Caco-2 (cell line): ENCODE results near the gene OR2AT4. TPM values are rescaled to one million over a fixed set of nuclear protein-coding genes. Genes with fewer than 3 reads are reported as not detected.

ENCODE experiments used
- BruUV-seq: library from RNA; stranded (reverse); fragments of 400-500 nt; replicated peaks from 2 replicates; lab custom pipeline; 2021; lab: Mats Ljungman, UMichigan
- CTCF ChIA-PET: fragments of 300-600 bp; sonication (Branson Sonifier 250); formaldehyde crosslinking; loops from one replicate; lab custom pipeline; 2022; ENCODE audit warnings: antibody characterized with exemption; lab: Charles Lee
- POLR2A ChIA-PET: fragments of 300-600 bp; sonication (Branson Sonifier 250); formaldehyde crosslinking; loops from one replicate; lab custom pipeline; 2022; ENCODE audit warnings: antibody characterized with exemption; lab: Charles Lee
- DNase-seq, 2 experiments: peaks; one replicate each; pipeline versions ENCODE4 v3.0.0 to v3.0.0-alpha.2; 2020 to 2022
- H3K27me3 ChIP-seq: replicated peaks from 2 replicates; pipeline ENCODE4 v1.6.0; 2011; ENCODE audit warnings: low read length; ENCODE audit not compliant: control insufficient read depth, insufficient read depth
- H3K36me3 ChIP-seq: 2 replicates; pipeline ENCODE4 v1.5.1; 2011; ENCODE audit warnings: low read length; ENCODE audit not compliant: control insufficient read depth, insufficient read depth
- H3K4me1 ChIP-seq: fragments of 250-450 bp; sonication (Bioruptor Pico); 2 replicates; pipeline ENCODE4 v1.5.1; 2020; ENCODE audit warnings: mild to moderate bottlenecking
- H3K4me3 ChIP-seq: 2 replicates; pipeline ENCODE4 v1.5.1; 2011; ENCODE audit warnings: low read depth, mild to moderate bottlenecking, control low read depth, low read length
- H3K9me3 ChIP-seq: fragments of 250-450 bp; sonication (Bioruptor Pico); 2 replicates; pipeline ENCODE4 v1.5.1; 2020; ENCODE audit warnings: mild to moderate bottlenecking, moderate library complexity
- H3K27ac Mint-ChIP-seq: one replicate; pipeline ENCODE4 v1.8.0; 2022; ENCODE audit warnings: mixed read lengths; ENCODE audit not compliant: unreplicated experiment
- H3K27me3 Mint-ChIP-seq: one replicate; pipeline ENCODE4 v1.8.0; 2022; ENCODE audit warnings: mixed read lengths; ENCODE audit not compliant: insufficient read depth, unreplicated experiment
- H3K36me3 Mint-ChIP-seq: one replicate; pipeline ENCODE4 v1.8.0; 2022; ENCODE audit warnings: mild to moderate bottlenecking, mixed read lengths; ENCODE audit not compliant: insufficient read depth, unreplicated experiment
- H3K4me1 Mint-ChIP-seq: one replicate; pipeline ENCODE4 v1.8.0; 2022; ENCODE audit warnings: low read depth, mixed read lengths; ENCODE audit not compliant: unreplicated experiment
- H3K4me3 Mint-ChIP-seq: one replicate; pipeline ENCODE4 v1.8.0; 2022; ENCODE audit warnings: mild to moderate bottlenecking, moderate library complexity, mixed read lengths; ENCODE audit not compliant: unreplicated experiment
- H3K9me3 Mint-ChIP-seq: one replicate; pipeline ENCODE4 v1.8.0; 2022; ENCODE audit warnings: mixed read lengths; ENCODE audit not compliant: unreplicated experiment
- intact Hi-C: fragments of 100-400 bp; cut with micrococcal nuclease; formaldehyde crosslinking; loops from one replicate; pipeline ENCODE4 v1.10.0; 2022; ENCODE audit not compliant: unreplicated experiment
- total RNA-seq: library from RNA; stranded (reverse); gene quantifications from 2 replicates; pipeline ENCODE4 v1.2.3, GENCODE V29; 2022
- TF ChIP-seq, protein P1 (sequence below), 2 experiments: fragments of 200-600 bp in 1 of 2; IDR thresholded peaks; 1 replicate in 1 of 2; 2 replicates in 1 of 2; pipeline versions ENCODE4 v1.5.1 to v1.8.0; 2011 to 2022; ENCODE audit warnings: antibody characterized with exemption in 1 of 2, control low read depth in 1 of 2, inconsistent platforms in 1 of 2, low read depth in 1 of 2, low read length in 1 of 2, mild to moderate bottlenecking in 1 of 2, moderate library complexity in 1 of 2; ENCODE audit not compliant: insufficient read depth in 1 of 2, severe bottlenecking in 1 of 2, unreplicated experiment in 1 of 2

The OR2AT4 gene
- total RNA-seq, 1 experiment from 2014 or later: not detected

DNA sequence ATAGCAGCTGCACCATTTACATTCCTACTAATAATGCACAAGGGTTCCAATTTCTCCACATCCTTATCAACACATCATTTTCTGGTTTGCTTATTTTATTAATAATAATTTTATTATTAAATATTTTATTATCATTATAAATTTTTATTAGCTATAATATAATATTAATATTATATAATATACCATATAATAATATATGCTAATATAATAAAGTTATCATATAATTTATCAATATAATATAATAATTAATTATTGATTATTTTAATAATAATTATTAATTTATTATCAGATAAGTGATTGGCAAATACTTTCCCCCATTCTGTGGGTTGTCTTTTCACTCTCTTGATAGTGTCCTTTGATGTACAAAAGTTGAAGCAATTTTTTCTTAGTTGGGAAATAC is 27.7 kb downstream of the OR2AT4 start:
- H3K36me3 Mint-ChIP-seq: no peaks in the 10 kb centered on the region
- ChIA-PET CTCF (no interaction called here), POLR2A (interaction anchor here (0.6 kb wide), 1 partner anchor 296 kb away, joined by 10 read pairs; no protein-coding TSS in a partner anchor)
- H3K27me3 Mint-ChIP-seq: peaks cover 17% of the 10 kb centered on the region
- no peak overlapping the region for H3K4me3 Mint-ChIP-seq
- H3K4me1 Mint-ChIP-seq: no peaks in the 10 kb centered on the region
- H3K36me3 ChIP-seq: no peaks in the 10 kb centered on the region
- peaks cover 1% of the 10 kb centered on the region; the same call in 1 of the 2 replicates for H3K27me3 ChIP-seq
- H3K4me1 ChIP-seq: no peaks in the 10 kb centered on the region
- H3K9me3 ChIP-seq: no peaks in the 10 kb centered on the region; the same call in 1 of the 2 replicates
- TF ChIP-seq, protein P1, sequence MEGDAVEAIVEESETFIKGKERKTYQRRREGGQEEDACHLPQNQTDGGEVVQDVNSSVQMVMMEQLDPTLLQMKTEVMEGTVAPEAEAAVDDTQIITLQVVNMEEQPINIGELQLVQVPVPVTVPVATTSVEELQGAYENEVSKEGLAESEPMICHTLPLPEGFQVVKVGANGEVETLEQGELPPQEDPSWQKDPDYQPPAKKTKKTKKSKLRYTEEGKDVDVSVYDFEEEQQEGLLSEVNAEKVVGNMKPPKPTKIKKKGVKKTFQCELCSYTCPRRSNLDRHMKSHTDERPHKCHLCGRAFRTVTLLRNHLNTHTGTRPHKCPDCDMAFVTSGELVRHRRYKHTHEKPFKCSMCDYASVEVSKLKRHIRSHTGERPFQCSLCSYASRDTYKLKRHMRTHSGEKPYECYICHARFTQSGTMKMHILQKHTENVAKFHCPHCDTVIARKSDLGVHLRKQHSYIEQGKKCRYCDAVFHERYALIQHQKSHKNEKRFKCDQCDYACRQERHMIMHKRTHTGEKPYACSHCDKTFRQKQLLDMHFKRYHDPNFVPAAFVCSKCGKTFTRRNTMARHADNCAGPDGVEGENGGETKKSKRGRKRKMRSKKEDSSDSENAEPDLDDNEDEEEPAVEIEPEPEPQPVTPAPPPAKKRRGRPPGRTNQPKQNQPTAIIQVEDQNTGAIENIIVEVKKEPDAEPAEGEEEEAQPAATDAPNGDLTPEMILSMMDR (IDR thresholded peaks at IDR 0.05; ENCODE audit: insufficient read depth in 1 of 2, low read depth in 1 of 2, low read length in 1 of 2, severe bottlenecking in 1 of 2, unreplicated experiment in 1 of 2): no peak
- no peaks in the 10 kb centered on the region for H3K9me3 Mint-ChIP-seq
- intact Hi-C loops: no loop called here
- DNase-seq: no peak
- no peak overlapping the region for H3K27ac Mint-ChIP-seq
- H3K4me3 ChIP-seq: no peak overlapping the region
- no TSS peak for BruUV-seq

DNA sequence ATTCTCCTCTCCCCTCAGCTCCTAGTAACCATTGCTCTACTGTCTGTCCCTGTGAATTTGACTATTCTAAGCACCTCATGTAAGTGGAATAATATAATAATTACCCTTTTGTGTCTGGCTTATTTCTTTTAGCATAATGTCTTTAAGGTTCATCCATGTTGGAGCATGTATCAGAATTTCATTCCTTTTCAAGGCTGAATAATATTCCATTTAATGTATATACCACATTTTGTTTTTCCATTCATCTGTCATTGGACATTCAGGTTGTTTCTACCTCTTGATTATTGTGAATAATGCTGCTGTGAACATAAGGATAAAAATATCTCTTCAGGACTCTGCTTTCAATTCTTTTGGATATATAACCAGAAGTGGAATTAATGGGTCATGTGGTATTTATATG is 28.1 kb downstream of the OR2AT4 start:
- CTCF ChIA-PET: no interaction called here
- POLR2A ChIA-PET: no interaction called here

DNA sequence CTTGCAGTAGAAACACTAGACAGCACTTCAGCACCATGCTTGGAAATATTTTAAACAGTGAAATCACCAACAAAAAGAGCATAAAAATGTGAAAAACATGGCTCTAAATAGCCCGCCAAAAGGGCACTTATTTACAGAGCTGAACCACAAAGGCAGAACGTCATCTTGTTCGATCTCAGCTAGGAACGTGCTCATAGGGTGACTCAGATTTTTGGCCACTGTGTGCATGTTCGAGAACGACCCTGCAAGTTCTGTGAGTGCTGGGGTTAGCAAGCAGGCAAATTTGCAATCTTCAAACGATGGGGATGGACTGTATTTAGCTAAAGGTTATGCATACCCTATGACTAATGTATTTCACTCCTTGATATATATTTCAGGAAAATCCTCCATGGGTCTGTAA is 30.6 kb downstream of the OR2AT4 start:
- POLR2A ChIA-PET: no interaction called here
- intact Hi-C loops: no loop called here

More for the DNA sequence above, 28.1 kb downstream of the OR2AT4 start:
- peaks cover 1% of the 10 kb centered on the region; the same call in 1 of the 2 replicates for H3K27me3 ChIP-seq
- Mint-ChIP-seq H3K4me3 (no peak overlapping the region), H3K4me1 (no peaks in the 10 kb centered on the region), H3K36me3 (no peaks in the 10 kb centered on the region), H3K9me3 (no peaks in the 10 kb centered on the region), H3K27ac (no peak overlapping the region), H3K27me3 (peaks cover 17% of the 10 kb centered on the region)
- DNase-seq: no peak
- no peaks in the 10 kb centered on the region; the same call in 1 of the 2 replicates for H3K9me3 ChIP-seq
- no TSS peak for BruUV-seq
- no peaks in the 10 kb centered on the region for H3K4me1 ChIP-seq
- no peaks in the 10 kb centered on the region for H3K36me3 ChIP-seq
- intact Hi-C loops: no loop called here
- no peak overlapping the region for H3K4me3 ChIP-seq
- TF ChIP-seq, protein P1 (IDR thresholded peaks at IDR 0.05; ENCODE audit: insufficient read depth in 1 of 2, low read depth in 1 of 2, low read length in 1 of 2, severe bottlenecking in 1 of 2, unreplicated experiment in 1 of 2): no peak

More for the DNA sequence above, 30.6 kb downstream of the OR2AT4 start:
- Mint-ChIP-seq H3K27me3 (peaks cover 7% of the 10 kb centered on the region), H3K4me1 (no peaks in the 10 kb centered on the region), H3K27ac (no peak overlapping the region), H3K9me3 (no peaks in the 10 kb centered on the region), H3K36me3 (no peaks in the 10 kb centered on the region), H3K4me3 (no peak overlapping the region)
- H3K36me3 ChIP-seq: no peaks in the 10 kb centered on the region
- no peaks in the 10 kb centered on the region for H3K4me1 ChIP-seq
- CTCF ChIA-PET: interaction anchor here (0.6 kb wide), 1 partner anchor 1011 kb away, joined by 3 read pairs; no protein-coding TSS in a partner anchor
- no peak for DNase-seq
- H3K27me3 ChIP-seq: no peaks in the 10 kb centered on the region; the same call in 1 of the 2 replicates
- no peak overlapping the region for H3K4me3 ChIP-seq
- BruUV-seq: no TSS peak
- TF ChIP-seq, protein P1 (IDR thresholded peaks at IDR 0.05; ENCODE audit: insufficient read depth in 1 of 2, low read depth in 1 of 2, low read length in 1 of 2, severe bottlenecking in 1 of 2, unreplicated experiment in 1 of 2): no peak
- H3K9me3 ChIP-seq: no peaks in the 10 kb centered on the region; the same call in 1 of the 2 replicates
